ENCODE results near the gene CCKAR. TPM values are rescaled to one million over a fixed set of nuclear protein-coding genes. Genes with fewer than 3 reads are reported as not detected.

The CCKAR gene
- not detected for total RNA-seq

DNA sequence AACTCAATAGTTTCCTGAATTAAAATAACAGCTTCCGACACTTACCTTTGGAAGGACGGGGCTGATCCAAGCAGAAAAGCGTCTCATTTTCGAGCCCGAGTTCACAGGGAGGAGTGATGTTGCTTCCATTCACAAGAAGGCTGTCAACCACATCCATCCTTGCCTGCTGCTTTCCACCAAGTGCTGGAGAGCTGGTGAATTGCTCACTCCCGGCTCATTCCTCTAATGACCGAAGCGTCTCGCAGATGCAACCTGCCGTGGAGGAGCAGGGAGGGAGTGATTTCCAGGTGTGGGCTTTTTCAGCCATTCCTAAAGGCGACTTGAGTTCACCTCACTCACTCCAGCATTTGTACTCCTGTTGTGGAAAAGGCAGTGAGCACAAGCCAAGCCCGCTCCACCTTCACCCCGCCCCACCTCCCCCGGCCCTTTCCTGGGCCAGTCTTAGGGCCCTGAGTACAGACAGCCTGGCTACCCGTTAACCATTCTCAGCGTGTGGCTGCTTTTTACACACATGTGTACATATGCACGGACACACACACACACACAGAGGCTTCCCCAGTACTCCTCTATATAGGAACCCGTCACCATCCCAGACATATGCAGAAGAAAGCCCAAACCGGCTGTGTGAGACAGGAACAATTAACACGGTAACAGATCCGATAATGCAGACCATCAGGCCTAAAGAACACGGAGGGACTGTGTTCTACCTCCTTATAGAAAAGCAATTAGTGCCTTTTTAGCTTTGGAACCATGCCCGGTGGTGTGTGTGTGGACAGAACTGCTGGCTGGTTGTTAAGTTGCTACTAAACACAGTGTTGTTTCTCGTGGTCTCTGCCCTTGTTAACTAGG, at the start of gene CCKAR:
CCKAR (minus strand) TSS at position 374 of the 849 bp plus-strand sequence; CDS start at position 157, 217 bp downstream.
- no peak within 1 kb of the TSS for H3K4me3 Mint-ChIP-seq
- ChIA-PET CTCF (no interaction called here), POLR2A (no interaction called here)
- H3K36me3 Mint-ChIP-seq (ENCODE audit: low read depth), result no peaks in the 10 kb centered on the region
- no peaks in the 10 kb centered on the region for H3K9me3 Mint-ChIP-seq (ENCODE audit: insufficient read depth)
- no peak for ATAC-seq
- no peaks in the 10 kb centered on the region for H3K4me1 Mint-ChIP-seq (ENCODE audit: low read depth)
- DNase-seq, result no peak
- H3K27ac Mint-ChIP-seq, result no peak within 1 kb of the TSS
- peaks cover 8% of the 10 kb centered on the region for H3K27me3 Mint-ChIP-seq (ENCODE audit: low read depth)

DNA sequence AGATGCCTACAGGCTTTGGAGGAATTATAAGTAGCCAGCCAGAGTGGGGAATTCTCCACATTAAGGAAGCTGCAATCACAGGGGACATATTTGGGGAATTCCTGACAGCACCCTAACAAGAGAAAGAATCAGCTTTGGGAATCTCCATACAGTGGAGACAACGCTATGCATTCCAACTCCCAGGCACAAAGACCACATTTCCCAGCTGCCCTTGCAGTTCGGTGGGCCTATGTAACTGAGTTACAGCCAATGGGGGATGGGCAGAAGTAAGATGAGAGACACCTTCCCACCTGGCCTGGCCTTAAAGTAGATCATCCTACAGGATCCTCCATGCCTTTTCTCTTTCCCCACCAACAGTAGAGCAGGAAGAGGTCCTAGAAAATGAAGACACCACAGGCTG, 43.4 kb upstream of the CCKAR start:
- CTCF ChIA-PET, result no interaction called here

DNA sequence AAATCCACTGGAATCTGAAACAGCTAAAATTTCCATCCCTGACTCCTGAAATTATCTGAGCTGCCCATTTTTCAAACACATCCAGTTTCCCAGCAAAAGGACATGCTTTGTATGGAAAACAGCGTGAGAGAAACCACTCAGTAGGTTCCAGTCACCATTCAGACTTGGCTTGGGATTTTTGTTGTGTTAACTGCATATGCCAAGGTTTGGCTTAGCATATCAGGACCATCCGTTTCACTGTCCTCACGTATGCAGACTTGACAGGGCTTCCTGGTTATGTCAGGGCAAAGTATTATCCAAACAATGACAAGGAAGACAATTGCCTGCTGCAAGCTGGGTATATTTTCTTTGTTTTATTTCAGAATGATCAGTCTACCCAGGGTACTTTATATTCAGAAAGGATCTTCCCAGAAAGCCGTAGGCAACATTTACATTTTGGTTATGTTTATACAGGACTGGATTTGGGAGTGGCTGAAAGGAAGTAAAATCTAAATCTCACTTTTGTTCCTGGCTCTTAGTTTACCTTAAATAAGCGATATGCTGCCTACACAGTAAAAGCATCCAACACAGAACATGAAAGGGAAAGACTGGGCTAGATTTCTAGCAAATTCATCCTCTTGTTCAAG, 41.3 kb upstream of the CCKAR start:
- Mint-ChIP-seq H3K27ac (no peak overlapping the region), H3K36me3 (ENCODE audit: low read depth) (no peaks in the 10 kb centered on the region), H3K27me3 (ENCODE audit: low read depth) (no peaks in the 10 kb centered on the region), H3K4me3 (no peak overlapping the region), H3K4me1 (ENCODE audit: low read depth) (no peaks in the 10 kb centered on the region), H3K9me3 (ENCODE audit: insufficient read depth) (no peaks in the 10 kb centered on the region)
- CTCF ChIA-PET, result no interaction called here
- ATAC-seq (no peak), DNase-seq (no peak)
- POLR2A ChIA-PET, result no interaction called here

More for the DNA sequence above, 43.4 kb upstream of the CCKAR start:
- Mint-ChIP-seq H3K36me3 (ENCODE audit: low read depth) (no peaks in the 10 kb centered on the region), H3K4me1 (ENCODE audit: low read depth) (no peaks in the 10 kb centered on the region), H3K4me3 (no peak overlapping the region), H3K27me3 (ENCODE audit: low read depth) (no peaks in the 10 kb centered on the region), H3K27ac (no peak overlapping the region), H3K9me3 (ENCODE audit: insufficient read depth) (no peaks in the 10 kb centered on the region)
- DNase-seq, result no peak
- ATAC-seq, result no peak
- POLR2A ChIA-PET, result interaction anchor here (0.5 kb wide), 1 partner anchor 1983 kb away, joined by 3 read pairs; no protein-coding TSS in a partner anchor

DNA sequence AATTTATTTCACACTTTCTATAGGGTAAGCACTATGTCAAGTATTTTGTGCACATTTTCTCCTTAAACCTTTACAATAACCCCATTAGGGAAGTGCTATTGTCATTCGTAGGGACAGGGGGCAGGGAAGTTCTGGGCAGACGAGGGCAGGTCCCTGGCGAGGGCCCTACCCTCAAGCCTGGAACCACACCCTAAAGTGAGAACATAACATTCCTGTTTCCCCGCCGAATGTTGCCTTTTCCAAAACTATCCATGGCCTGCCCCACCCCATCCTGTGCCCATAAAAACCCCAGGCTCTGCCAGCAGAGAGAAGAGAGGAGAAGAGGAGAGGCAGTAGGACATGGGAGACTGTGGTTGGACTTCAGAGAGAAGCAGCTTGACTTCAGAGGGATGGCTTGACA, 39.8 kb upstream of the CCKAR start:
- Mint-ChIP-seq H3K36me3 (ENCODE audit: low read depth) (no peaks in the 10 kb centered on the region), H3K9me3 (ENCODE audit: insufficient read depth) (no peaks in the 10 kb centered on the region), H3K4me1 (ENCODE audit: low read depth) (no peaks in the 10 kb centered on the region), H3K27ac (no peak overlapping the region), H3K27me3 (ENCODE audit: low read depth) (peaks cover 2% of the 10 kb centered on the region), H3K4me3 (no peak overlapping the region)
- ATAC-seq, result no peak
- no peak for DNase-seq
- ChIA-PET POLR2A (no interaction called here), CTCF (no interaction called here)

- no peaks in the 10 kb centered on the region for H3K9me3 Mint-ChIP-seq (ENCODE audit: insufficient read depth)
- DNase-seq (no peak), ATAC-seq (no peak)
- ChIA-PET CTCF (no interaction called here), POLR2A (no interaction called here)
- no peak overlapping the region for H3K27ac Mint-ChIP-seq
- H3K4me3 Mint-ChIP-seq, result no peak overlapping the region
- peaks cover 2% of the 10 kb centered on the region for H3K27me3 Mint-ChIP-seq (ENCODE audit: low read depth)
- no peaks in the 10 kb centered on the region for H3K4me1 Mint-ChIP-seq (ENCODE audit: low read depth)
- no peaks in the 10 kb centered on the region for H3K36me3 Mint-ChIP-seq (ENCODE audit: low read depth)
Observed at GRCh38 chr4:26529479-26529878, 39.2 kb upstream of the CCKAR start.

DNA sequence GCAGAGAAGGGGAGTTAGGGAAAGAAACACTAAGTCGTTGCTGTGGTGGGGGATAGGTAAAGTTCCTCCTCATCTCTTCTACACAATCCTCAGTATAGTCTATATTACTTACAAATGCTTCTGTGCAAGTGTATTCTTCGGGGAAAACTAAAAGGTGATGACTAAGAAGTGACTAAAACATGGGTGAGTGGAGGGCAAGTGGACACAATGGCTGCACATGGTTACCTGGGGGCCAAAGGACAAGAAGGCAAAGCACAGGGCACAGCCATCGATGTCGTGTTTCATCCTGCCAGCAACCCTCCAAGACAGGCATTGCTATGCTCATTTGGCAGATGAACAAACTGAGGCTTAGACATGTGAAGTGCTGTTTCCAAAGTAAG, 35.5 kb upstream of the CCKAR start:
- Mint-ChIP-seq H3K27me3 (ENCODE audit: low read depth) (peaks cover 6% of the 10 kb centered on the region), H3K4me1 (ENCODE audit: low read depth) (no peaks in the 10 kb centered on the region), H3K27ac (no peak overlapping the region), H3K36me3 (ENCODE audit: low read depth) (no peaks in the 10 kb centered on the region), H3K9me3 (ENCODE audit: insufficient read depth) (no peaks in the 10 kb centered on the region), H3K4me3 (no peak overlapping the region)
- DNase-seq (no peak), ATAC-seq (no peak)
- ChIA-PET POLR2A (no interaction called here), CTCF (no interaction called here)

GRCh38 chr4:26525136-26525770, 35.0 kb upstream of the CCKAR start:
- DNase-seq (no peak), ATAC-seq (no peak)
- peaks cover 6% of the 10 kb centered on the region for H3K27me3 Mint-ChIP-seq (ENCODE audit: low read depth)
- no peaks in the 10 kb centered on the region for H3K4me1 Mint-ChIP-seq (ENCODE audit: low read depth)
- H3K4me3 Mint-ChIP-seq, result no peak overlapping the region
- no peaks in the 10 kb centered on the region for H3K9me3 Mint-ChIP-seq (ENCODE audit: insufficient read depth)
- CTCF ChIA-PET, result no interaction called here
- POLR2A ChIA-PET, result no interaction called here
- H3K36me3 Mint-ChIP-seq (ENCODE audit: low read depth), result no peaks in the 10 kb centered on the region
- no peak overlapping the region for H3K27ac Mint-ChIP-seq

DNA sequence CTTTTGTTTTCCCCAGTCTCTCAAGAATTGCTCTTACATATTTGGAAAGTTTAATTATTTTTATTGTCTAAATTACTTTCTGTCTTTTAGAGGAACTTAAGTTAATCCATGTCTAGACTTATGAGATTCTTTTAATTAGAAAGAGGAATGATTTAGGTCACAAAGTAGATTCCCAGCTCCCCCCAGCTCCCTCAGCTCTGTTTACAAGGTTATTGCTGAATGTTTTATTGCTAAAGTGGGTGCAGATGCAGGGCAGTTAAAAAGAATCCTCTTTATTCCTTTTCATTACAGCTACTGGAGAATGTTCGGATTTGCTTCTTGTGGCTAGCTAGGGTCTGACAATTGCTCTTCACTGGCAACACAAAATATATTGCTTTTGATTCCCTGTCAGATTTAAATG, 33.7 kb upstream of the CCKAR start:
- POLR2A ChIA-PET, result interaction anchor here (0.6 kb wide), 1 partner anchor 359 kb away, joined by 3 read pairs; no protein-coding TSS in a partner anchor

DNA sequence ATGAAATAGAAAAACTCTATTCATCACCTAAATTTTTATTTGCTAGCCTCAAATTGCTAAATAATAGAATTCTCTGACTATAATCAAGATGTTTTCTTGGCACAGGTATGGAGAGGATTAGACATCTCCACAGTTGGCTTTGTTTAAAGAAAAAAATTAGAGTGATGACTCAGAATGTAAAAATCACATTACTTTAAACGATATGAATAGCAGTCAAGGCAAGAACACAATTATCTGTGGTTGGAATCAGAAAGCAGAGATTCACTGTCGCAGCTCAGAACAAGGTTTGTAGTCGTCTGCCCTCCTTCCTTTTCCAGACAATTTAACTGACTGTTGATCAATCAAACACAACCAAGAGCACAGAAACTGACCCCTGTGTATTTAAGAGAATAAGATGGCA, 32.2 kb upstream of the CCKAR start:
- ATAC-seq, result no peak
- CTCF ChIA-PET, result no interaction called here

More for the DNA sequence above, 33.7 kb upstream of the CCKAR start:
- no peaks in the 10 kb centered on the region for H3K36me3 Mint-ChIP-seq (ENCODE audit: low read depth)
- no peak overlapping the region for H3K4me3 Mint-ChIP-seq
- ATAC-seq (no peak), DNase-seq (no peak)
- CTCF ChIA-PET, result no interaction called here
- no peak overlapping the region for H3K27ac Mint-ChIP-seq
- H3K27me3 Mint-ChIP-seq (ENCODE audit: low read depth), result peaks cover 6% of the 10 kb centered on the region
- no peaks in the 10 kb centered on the region for H3K9me3 Mint-ChIP-seq (ENCODE audit: insufficient read depth)
- no peaks in the 10 kb centered on the region for H3K4me1 Mint-ChIP-seq (ENCODE audit: low read depth)

GRCh38 chr4:26520728-26521450, 30.6 kb upstream of the CCKAR start:
- ChIA-PET CTCF (no interaction called here), POLR2A (no interaction called here)

More for the DNA sequence above, 32.2 kb upstream of the CCKAR start:
- POLR2A ChIA-PET, result interaction anchor here (1.0 kb wide), 1 partner anchor 61 kb away, joined by 3 read pairs; no protein-coding TSS in a partner anchor
- no peaks in the 10 kb centered on the region for H3K36me3 Mint-ChIP-seq (ENCODE audit: low read depth)
- no peak overlapping the region for H3K4me3 Mint-ChIP-seq
- H3K27ac Mint-ChIP-seq, result no peak overlapping the region
- no peaks in the 10 kb centered on the region for H3K4me1 Mint-ChIP-seq (ENCODE audit: low read depth)
- DNase-seq, result no peak
- H3K9me3 Mint-ChIP-seq (ENCODE audit: insufficient read depth), result no peaks in the 10 kb centered on the region
- peaks cover 6% of the 10 kb centered on the region for H3K27me3 Mint-ChIP-seq (ENCODE audit: low read depth)

GRCh38 chr4:26515936-26516335, 25.7 kb upstream of the CCKAR start:
- Mint-ChIP-seq H3K27me3 (ENCODE audit: low read depth) (peaks cover 5% of the 10 kb centered on the region), H3K4me3 (no peak overlapping the region), H3K4me1 (ENCODE audit: low read depth) (no peaks in the 10 kb centered on the region), H3K36me3 (ENCODE audit: low read depth) (no peaks in the 10 kb centered on the region), H3K9me3 (ENCODE audit: insufficient read depth) (no peaks in the 10 kb centered on the region), H3K27ac (no peak overlapping the region)
- ChIA-PET POLR2A (no interaction called here), CTCF (no interaction called here)
- ATAC-seq (no peak), DNase-seq (no peak)

More at GRCh38 chr4:26520728-26521450, 30.6 kb upstream of the CCKAR start:
- Mint-ChIP-seq H3K9me3 (ENCODE audit: insufficient read depth) (no peaks in the 10 kb centered on the region), H3K27me3 (ENCODE audit: low read depth) (peaks cover 6% of the 10 kb centered on the region), H3K36me3 (ENCODE audit: low read depth) (no peaks in the 10 kb centered on the region), H3K27ac (no peak overlapping the region), H3K4me3 (no peak overlapping the region), H3K4me1 (ENCODE audit: low read depth) (no peaks in the 10 kb centered on the region)
- no peak for ATAC-seq
- no peak for DNase-seq
